HG03442 (cell line): Measurements from ENCODE around the gene ERC2.
"Not testable (repeated sequence)": the region's sequence is repeated elsewhere in the genome, so short reads cannot be mapped to it uniquely, and the experiment has no call there.

Experiments used
- ATAC-seq: cut with Tn5 transposase; IDR thresholded peaks from one replicate; pipeline ENCODE4 v1.9.1; 2021; ENCODE audit warnings: mild to moderate bottlenecking, moderate library complexity; ENCODE audit not compliant: unreplicated experiment

Gene ERC2

DNA sequence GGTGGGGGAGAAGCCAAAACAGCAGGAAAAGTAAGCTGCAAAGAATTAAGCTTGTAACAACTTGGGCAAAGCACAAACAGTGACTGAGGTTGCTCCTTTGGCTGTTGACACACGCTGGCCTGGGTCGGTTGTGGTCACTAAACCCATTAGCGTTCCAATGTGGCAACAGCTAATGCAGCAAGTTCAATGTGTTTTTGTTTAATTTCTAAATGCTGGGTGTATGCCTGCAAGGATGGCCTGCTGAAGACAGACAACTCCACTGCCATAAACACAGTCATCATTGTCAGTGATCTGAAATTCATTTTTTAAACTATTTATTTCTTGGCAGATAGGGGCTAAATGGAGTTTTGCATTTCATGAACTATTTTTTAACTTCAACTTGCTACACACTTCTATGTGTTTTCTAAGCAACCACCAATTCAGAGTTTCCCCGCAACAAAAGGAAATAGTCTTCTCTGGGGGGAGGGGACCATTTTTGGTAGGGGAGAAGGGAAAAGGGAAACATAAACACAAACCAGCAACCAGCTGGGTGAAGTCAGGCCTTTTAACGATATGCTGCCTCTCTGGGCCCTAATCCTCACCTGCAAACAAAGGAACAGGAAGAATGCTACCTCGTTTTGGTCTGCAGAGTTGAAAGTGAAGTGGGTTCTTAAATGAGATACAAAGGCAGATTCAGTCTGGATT lies 946.4 kb downstream of the ERC2 start:
- ATAC-seq: no peak

DNA sequence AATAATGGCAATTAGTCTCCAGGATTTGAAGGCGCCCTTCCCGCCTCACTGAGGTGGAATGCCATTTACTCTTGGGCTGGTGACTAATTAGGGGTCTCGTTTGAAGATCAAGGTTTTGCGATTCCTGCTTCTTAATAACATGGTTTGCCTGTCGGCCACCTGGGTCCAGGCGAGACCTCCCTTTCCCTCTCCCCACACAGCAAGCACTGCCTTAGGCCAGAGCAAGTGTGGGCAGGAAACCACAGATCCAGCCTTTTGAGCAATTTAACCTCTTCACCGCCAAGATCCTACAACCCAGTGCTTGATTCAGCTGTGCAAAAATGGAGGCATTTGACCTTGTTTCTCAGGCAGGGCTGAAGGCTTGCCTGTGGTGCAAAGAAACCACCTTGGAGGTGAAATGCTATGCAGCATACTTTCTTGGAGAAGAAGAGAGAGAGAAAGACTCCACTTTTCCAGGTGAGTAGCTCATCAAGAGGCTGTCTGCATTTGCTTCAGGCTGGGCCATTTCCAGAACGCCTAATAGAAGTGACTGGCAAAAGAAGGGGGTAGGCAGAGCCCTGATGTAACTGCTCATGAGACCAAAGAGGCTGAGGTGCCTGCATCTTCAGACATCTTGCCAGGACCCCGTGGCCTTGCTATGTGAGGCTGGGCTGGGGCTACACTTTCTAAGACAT lies 947.1 kb downstream of the ERC2 start:
- ATAC-seq: no peak

DNA sequence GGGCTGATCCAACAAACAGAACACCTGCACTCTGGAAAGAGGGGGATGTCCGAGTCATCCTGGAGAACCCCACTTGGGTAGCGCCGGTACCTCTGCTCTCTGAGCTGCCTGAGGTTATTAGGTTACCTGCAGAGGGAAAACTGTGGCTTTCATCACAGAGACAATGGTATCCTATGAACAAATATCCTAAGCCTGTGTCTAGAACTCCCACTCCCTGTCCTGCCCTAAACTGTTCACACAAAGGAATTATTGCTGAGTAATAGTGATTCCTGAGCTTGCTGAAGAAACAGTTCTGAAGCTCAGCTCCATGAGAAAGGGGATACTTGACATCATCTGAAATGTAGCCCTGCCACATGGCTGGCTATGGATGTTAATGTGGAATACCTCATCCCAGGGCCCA lies 949.2 kb downstream of the ERC2 start:
- no peak for ATAC-seq

DNA sequence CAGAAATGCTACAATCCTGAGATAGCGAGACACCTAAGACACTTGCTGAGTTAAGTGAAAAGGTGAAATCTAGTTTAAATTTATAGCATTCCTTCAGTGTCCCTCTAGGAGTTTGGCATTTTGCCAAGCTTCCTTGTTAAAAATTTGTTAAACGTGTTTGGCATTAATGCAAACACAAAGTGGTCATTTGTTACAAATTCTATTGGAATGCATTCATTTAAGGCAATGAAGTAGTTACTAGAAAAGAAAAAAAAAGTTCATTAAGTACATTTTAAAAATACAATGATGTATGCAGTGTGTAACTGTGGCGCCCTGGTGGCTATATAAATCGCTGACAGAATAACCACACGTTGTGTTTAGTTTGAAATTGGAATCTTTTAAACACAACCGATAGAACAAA lies 949.8 kb downstream of the ERC2 start:
- no peak for ATAC-seq

DNA sequence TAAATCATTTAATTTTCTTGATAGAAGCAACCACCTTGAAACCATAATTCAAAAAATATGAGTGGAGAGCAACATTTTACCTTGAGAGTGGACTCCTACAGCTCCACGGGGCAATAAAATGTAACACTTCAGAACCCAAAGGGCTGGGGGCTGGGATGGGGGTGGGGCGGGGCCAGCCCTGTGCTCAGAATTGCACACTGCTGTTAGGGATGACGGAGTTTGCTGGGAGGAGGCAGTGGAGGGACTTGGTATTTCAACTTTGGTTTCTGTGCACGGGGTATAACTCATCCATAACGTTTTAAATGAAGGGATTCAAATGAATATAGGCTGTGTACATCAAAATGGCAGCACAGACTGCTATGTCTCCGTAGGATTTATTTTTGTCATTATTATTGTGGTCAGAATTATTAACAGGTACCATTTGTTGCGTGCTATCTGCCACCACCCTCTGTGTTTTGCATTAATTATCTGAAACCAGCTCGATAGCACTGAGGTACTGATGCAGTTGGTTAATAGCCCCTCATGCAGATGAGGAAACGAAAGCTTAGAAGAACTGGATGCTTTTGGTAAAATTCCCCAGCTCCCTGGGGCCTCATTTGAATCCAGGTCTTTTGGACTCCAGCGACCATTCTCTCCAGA lies 951.8 kb downstream of the ERC2 start:
- no peak for ATAC-seq

DNA sequence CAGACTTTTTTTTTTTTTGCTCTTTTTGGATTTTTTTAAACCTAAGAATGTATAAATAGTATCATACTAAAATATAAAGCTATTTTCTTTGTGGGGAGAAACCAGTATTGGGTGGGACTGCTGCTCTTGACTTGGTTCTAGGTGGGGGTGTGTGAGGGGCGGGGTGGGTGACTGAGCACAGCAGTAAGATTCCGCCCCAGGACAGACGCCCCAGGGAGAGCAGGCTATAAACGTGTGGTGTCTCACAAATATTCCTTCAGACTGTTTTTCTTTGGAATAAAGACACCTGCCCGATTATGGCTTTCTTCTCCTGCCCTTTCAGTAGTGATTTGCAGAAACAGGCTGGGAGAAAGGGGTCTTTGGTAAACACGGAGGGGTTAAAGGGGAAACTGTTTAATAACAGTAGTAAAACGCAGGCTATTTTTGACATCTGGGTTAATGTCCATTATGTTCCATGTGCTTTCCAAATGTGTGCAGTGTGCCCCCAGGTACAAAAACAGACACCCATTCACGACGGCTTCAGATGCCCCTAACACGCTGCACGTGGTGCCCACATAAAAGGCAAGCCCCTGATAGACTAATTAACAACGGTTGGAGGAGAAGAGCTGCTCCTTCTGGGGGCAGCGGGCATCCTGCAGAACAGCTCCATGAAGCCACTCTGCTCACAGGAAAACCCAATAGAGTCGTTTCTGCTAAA lies 952.6 kb downstream of the ERC2 start:
- ATAC-seq: no peak

DNA sequence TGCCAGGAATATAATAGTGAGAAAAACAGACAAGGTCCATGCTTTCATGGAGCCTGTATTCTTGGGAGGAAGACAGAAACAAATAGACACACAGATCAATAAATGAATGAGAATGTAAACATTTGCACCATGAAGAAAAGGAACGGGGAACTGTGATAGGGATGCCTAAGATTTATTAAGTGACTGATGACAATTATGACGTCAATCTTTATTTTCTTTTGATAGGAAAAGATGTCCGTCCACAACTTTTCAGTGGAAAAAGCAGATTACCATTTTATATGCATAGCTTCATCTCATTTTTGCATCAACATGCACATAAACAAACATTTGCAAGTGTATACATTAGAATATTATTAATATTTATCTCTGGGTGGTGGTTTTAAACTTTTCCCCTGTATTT lies 953.3 kb downstream of the ERC2 start:
- no peak for ATAC-seq

DNA sequence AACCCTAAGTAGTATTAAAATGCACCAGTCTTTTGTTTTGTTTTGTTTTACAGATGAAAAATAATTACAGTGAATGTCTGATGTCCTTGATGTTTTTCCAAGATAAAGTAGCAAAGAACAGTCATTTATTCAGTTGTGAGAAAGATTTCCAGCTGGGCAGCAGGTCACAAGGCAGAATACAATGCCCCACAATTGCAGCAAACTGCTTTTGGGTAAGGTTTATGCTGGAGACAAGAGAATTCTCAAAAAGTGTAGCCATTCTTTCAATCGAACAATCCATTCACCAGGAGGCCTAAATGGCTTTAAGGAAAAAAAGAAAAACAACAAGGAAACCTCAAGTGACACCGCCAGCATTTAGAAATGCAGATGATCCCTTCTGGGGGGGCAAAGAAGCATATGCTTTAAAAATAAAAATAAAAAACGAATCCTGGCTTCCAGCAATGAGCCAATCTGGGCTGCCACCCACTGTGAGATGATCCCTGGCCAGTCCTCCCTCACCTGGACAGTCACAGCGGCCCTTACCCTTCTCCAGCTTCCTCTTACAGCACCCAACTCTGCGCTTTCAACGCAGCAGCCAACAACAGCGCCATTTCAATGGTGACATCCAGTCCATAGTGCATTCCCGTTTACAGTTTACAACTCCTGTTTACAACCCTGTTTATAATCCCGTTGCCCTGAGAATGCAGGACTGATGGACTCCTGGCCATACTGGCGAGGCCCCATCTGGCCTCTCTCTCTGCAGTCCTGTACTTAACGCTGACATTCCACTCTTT lies 955.5 kb downstream of the ERC2 start:
- no peak for ATAC-seq

DNA sequence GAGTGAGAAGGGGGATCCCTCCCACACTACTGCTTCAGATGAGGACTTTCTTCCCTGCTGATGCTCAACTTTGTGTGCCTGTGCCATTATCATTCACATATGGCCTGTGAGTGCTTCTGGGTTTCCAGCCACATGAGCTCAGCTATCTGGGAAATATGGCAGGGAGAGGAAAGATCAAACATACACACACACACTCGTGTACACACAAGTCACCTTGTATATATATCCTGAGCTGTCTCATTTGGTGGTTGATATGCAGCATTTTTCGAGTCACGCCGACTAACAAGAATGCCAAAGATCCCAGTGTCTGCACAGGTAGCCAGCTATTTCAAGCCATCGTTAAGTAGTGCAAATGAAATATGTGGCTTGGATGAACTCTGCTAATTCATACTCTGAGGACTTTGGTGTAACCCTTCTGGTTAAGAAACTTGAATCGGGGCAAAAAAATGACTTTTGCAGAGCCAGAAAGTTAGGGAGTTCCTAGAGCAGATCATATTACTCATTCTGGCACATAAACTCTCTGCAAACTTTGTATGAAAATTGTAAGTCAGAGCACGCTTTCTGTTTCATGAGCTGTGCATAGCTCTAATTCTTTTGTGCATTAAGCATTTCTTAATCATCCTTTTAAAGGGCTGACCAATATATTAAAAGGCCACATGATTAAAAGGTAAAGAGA lies 956.2 kb downstream of the ERC2 start:
- ATAC-seq: no peak

DNA sequence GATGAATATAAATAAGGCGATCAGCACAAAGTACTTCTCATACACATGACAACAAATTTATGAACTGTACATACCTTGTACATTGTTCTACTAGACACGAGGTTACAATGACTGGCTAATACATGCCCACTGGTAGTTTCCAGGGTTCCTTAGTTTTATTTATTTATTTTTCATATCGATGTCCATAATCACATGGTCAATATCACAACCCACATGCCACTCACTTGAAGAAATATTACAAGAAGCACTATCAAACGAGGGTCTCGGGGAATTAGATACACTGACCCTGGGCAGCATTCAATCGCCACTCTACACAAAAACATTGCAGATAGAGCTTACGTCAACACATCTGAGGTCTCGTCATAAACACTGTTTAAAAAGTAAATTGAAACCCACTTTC lies 959.9 kb downstream of the ERC2 start:
- ATAC-seq: no peak

DNA sequence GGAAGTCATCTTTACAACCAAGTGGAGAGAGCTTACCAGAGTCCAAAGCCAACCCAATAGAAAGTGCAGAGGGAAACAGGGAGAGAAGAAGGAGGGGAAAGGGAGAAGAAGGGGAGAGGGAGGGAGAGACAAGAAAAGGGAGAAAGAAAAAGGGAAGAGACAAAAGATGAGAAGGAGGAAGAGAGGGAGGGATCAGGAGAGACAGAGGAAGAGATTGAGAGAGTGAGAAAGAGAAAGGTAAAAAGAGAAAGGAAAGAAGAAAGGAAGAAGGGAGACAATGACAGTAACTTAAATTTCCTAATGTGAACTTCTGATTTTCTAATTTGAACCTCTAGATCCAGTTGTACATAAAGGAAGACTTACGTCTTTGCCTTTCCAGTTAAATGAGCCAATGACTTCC lies 960.5 kb downstream of the ERC2 start:
- no peak for ATAC-seq

DNA sequence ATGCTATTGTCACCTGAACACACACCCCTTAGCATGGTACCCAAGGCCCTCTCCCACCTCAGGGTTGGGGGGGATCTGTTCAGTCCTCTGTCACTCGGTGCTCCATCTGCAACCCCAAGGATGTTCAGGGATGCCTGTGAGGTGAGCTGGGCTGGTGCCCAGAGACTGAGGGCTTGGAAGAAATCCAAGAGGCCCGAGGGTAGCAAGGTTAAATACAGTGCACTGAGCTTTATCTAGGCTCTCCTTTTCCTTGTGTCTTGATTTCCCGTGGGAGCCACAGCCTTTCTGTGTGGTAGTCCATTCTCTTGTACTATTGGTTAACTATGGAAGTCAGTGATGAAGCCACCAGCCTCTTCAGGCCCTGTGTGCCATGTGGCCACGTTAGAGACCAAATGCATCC lies 962.5 kb downstream of the ERC2 start:
- ATAC-seq: no peak

DNA sequence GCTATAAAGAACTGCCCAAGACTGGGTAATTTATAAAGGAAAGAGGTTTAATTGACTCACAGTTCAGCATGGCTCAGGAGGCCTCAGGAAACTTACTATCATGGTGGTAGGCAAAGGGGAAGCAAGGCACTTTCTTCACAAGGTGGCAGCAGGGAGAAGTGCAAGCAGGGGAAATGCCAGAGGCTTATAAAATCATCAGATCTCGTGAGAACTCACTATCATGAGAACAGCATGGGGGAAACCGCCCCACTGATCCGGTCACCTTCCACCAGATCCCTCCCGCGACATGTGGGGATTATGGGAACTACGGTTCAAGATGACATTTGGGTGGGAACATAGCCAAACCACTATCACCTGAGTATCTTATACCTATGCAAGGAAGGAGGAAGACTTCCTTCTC lies 963.2 kb downstream of the ERC2 start:
- ATAC-seq: not testable (repeated sequence)

DNA sequence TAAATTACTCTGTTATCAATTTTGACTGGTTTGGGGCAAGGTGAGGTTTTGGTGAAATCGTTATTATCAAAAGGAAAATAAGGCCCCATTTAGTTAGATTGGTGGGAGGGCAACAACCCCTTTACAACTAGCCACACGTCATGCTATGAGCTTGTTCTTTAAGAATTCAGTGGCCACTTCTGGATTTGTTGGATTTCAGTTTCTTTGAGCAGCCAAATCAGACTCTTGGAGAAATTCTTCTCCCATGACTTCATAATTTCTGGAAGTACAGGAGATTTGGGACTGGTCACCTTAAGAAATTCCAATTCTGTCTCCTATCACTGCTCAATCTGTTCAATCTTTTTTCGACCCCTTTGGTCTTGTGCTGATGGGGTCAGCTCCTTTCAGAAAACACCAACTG lies 966.4 kb downstream of the ERC2 start:
- no peak for ATAC-seq

DNA sequence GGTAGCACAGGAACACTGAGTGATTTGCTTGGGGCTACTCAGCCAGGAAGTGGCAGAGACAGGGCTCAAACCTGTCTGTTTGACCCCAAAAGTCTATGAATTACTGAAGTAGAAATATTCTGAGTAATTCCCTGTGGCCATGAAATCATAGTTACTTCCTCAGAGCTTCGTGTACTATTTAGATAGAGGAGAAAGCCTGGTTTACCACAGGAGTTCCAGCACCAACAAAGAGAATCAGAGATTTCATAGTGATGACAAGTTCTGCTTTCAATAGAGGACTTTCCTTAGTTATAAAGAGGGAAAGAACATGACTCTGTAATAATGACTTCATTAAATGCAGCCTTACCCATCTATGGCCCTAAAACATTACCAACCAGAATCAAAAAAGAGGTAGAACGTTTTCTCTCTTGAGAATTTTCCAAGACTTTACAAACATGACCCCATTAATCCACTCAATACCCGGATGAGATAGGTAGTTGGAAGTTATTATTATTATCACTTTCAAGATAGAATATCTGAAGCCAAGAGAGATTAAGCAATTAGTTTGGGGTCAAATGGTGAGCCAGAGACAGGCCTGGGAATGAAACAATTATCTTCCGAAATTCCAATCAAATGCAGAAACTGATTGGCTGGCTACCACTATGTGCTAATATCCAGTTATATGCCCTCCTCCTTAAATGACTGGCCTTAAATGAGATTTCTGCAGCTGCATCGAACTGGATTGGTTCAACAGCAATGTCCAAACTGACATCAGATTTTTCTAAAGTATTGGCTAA lies 967.5 kb downstream of the ERC2 start:
- ATAC-seq: no peak

DNA sequence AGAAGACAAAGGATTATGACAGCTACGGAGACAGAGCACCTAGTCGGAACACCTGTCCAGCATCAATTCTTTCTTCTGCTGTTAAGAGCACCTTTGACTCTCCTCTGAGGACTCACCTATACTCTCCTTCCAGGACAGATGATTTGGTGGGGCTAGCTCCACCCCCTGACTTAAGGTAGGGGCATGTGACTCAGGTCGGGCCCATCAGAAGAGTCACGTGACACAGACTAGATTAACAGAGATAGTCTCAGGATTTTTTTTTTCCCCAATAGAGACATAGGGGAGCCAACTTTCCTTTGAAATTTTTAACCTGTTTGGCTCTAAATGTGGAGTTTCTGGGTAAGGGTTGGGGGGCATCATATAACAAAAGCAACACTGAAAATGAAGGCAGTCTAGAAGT lies 969.7 kb downstream of the ERC2 start:
- ATAC-seq: no peak

DNA sequence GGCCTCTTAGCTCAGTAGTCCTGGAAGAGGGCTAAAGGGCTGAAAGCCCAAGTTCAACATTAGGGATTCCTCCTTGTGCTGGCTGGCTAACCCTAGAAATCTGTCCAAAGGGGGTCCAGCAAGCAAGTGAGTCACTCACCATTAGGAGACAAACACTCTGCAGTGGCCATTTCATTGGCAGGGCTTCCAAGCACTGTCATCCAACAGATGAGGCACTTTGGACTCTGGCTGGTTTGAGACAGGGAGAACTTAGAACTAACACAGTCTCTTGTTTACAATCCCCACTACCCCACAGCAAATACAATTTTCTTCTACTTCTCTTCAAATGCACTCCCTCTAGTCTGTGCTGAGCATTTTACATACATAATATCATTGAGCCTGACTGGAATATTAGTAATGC lies 971.0 kb downstream of the ERC2 start:
- ATAC-seq: no peak

DNA sequence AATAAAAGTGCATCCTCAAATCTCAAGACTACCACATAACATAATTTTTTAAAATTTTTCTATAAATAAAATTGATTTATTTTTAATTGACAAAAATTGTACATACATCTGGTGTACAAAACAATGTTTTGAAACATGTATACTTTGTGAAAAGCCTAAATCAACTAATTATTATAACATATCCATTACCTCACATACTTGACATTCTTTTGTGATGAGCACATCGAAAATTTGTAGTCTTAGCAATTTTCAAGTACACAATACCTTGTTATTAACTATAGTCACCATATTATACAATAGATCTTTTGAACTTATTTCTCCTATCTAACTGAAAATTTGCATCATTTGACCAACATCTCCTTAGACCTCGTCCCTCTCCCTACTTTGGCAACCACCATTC lies 973.3 kb downstream of the ERC2 start:
- ATAC-seq: no peak

DNA sequence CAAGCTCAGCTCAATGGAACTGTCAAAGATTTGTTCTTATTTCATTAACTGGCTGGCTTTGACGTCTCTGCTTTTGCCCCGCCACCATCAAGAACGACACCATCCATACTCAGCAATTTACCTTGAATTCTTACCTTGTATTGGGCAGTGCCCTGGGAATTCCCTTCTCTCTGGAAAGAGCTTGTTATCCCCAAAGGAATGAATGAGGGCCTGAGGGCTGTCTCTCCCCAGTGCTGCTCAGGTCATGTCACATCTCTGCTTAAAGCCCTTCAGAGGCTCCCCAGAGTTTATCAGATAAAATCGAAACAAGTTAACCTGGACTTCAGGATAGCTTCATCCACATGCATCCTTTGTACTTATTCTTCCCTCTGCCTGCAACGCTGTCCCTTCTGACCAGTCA lies 975.3 kb downstream of the ERC2 start:
- ATAC-seq: no peak

DNA sequence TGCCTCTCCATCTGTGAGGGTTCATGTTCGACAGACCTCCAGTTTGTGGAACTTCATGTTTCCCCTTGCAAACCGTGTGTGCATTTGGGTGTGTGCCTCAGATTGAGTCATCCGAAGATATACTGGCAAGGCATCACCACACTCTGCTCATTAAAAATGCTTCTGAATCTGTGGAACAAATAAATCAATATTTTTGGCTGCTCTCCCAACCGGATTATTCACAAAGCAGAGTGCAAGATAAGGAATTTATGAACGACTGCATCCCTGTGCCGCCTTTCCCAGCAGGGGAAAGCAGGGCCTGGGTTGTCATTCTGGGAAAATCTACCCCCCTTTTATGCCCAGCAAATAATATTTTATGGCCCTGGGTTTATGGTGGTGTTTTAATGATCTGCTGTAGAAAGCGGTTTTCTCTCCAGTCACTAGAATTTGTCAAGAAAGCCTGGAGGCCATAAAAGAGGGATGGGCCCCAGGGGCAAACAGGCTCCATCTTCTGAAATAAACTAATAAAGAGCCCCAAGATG lies 976.9 kb downstream of the ERC2 start:
- ATAC-seq: no peak
